GM18861 (cell line): ENCODE results near the gene G6PD.
A peak's percentile ranks its signal among the peaks of the same experiment; 100 is the strongest.
"Not testable (repeated sequence)": the region's sequence is repeated elsewhere in the genome, so short reads cannot be mapped to it uniquely, and the experiment has no call there.

Source experiments
- ATAC-seq: cut with Tn5 transposase; IDR thresholded peaks from one replicate; pipeline ENCODE4 v1.9.1; 2021; ENCODE audit not compliant: unreplicated experiment

Gene G6PD

GRCh38 chrX:154545673-154546274 is 872 bp downstream of the G6PD start:
- ATAC-seq = no peak

DNA sequence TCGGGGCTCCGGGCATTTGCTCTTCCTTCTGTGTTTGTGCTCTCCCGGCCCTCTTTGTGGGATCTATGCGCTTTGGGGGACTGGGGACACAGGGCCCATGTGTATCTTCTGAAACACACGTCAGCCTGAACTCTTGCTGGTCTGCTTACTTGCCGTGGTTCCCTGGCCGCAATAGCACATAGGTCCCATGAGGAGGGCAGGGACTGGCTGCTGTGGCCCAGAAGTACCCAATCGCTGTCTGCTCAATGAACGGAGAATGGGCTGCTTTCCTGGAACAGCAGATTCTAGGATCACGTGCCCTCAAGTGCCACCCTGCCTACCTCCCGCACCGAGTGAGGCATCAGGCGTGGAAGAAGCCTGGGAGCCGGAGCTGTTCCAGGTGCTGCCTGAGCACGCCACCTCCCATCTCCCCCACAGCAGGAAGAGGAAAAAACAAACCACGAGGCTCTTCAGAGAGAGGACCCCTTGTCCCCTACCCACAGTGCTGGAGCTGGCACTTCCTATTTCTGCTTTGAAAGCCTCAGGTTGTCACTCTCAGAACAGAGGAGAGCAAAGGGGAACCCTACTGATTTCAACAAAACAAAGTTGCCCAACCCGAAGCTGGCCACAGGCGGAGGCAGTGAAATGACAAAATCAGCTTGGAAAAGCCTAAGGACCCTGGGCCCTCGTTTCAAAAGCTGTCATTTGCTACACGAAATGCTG is 3.8 kb downstream of the G6PD start:
- no peak for ATAC-seq

DNA sequence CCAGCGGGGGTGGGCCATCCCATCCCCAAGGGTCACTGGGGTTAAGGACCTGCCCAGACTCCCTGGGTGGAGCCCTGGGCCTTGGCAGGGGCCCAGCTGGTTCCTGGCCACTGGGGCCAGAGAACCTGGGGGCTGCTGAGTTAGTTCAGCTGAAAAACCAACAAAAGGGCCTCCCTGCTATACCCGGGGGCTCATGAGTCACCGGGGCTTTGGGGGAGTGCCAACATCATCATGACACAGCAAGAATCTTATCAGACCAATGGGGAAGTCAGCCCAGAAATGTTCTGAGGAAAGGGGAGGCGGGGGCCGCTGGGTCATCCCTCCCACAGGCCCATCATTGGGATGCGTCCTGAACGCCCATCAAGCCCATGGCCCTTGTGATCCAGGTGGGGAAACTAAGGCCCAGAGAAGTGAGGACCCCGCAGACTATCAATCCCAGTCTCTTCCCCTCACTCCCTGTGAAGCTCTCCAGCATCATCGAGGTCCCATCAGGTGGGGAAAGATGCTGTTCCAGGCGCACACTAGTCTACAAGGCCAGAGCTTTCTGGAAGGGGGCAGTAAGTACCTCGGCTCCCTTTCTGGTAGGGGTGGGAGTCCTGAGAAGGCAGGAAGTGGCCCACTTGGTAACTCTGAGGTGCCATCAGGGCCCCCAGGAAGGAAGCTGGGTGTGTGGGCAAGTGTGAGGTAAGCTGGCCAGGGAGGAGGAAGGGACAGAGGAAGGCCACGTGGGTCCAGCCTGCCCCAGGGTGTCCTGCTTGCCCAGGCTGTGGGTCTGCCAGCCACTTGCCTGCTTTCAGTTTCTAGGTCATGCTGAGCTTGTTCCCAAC is 4.5 kb downstream of the G6PD start:
- ATAC-seq = no peak

GRCh38 chrX:154541589-154541895 is 5.1 kb downstream of the G6PD start:
- ATAC-seq = no peak

GRCh38 chrX:154540897-154541535 is 5.6 kb downstream of the G6PD start:
- no peak for ATAC-seq

GRCh38 chrX:154540365-154540764 is 6.3 kb downstream of the G6PD start:
- ATAC-seq = not testable (repeated sequence)

DNA sequence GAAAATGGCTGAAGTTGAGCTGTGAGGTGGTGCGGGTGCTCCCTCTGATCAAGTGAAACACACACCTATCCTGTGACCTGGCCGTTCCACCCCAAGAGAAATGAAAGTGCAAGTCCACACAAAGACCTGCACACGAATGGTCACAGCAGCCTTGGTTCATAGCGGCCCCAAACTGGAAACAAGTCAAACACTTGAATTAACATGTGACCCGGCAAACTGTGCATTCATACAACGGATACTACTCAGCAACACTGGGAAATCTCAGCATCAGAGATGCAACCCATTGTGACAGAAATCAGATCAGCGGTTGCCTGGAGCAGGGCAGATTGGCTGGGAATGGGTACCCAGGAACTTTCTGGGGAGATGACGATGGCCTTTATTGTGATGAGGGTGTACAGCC is 7.6 kb downstream of the G6PD start:
- ATAC-seq = no peak

- ATAC-seq = no peak
Measured at GRCh38 chrX:154535892-154536291, 10.8 kb downstream of the G6PD start.

- peak; percentile 93 for ATAC-seq
Measured at GRCh38 chrX:154534526-154535322, 11.9 kb downstream of the G6PD start.

DNA sequence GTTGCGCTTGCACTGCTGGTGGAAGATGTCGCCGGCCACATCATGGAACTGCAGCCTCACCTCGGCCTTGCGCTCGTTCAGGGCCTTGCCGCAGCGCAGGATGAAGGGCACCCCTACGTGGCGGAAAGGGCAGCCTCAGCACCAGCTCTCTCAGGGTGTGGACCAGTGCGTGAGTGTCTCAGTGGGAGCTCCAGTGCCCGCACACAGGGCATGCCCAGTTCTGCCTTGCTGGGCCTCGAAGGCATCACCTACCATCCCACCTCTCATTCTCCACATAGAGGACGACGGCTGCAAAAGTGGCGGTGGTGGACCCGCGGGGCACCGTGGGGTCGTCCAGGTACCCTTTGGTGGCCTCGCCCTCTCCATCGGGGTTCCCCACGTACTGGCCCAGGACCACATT is 14.0 kb downstream of the G6PD start:
- no peak for ATAC-seq

DNA sequence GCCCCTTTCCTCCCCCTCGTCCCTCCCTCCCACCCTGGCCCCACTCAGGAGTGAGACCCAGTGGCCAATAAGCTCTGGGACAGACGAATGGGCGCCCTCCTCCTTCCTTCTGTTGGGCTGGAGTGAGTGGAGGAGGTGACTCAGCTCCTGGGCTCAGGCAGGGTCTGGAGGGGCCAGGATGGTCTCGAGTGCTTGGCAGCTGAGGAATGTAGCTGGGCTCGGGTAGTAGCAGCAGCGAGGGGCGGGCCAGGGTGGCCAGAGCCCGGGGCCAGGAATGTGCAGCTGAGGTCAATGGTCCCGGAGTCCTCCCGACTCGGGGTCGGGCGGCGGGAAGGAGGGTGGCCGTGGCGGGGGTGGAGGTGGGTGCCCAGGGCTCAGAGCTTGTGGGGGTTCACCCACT is 15.0 kb downstream of the G6PD start:
- ATAC-seq = no peak

GRCh38 chrX:154530286-154530685 is 16.4 kb downstream of the G6PD start:
- ATAC-seq = no peak

- no peak for ATAC-seq
Measured at GRCh38 chrX:154529206-154529612, 17.4 kb downstream of the G6PD start.

GRCh38 chrX:154526901-154527675 is 19.6 kb downstream of the G6PD start:
- ATAC-seq = peak; percentile 60

- ATAC-seq = no peak
Measured at GRCh38 chrX:154525606-154526490, 20.8 kb downstream of the G6PD start.

- no peak for ATAC-seq
Measured at GRCh38 chrX:154519389-154519788, 27.3 kb downstream of the G6PD start.

DNA sequence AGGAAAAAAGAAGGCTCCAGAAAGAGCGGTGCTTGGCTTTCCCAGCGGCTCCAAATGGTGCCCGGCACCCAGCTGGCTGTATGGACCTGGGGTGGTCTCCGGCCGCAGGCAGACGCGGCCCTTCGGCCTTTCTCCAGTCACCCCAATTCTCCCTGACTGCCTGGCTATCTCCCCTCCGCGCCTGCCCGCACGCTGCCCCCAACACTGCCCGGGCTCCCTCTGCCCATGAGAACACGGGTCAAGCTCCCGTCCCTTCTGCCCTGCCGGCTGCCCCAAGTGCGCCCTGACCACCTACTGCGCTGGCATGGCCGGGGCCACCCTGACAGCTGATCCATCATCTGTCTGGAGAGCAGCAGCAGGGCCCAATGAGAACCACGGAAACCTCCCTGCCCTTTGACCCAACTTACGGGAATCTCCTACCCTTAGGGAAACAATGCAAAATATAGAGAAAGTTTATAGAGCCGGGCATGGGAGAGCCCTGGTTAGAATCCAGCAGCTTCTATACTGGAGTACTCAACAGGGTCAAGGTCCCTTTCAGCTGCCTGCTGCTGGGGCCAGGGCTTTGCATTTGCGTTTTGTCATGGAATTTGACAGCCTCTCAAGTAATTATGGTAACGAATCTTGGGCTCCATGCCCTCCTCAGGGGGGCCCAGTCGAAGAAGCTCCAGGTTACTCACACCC is 29.4 kb downstream of the G6PD start:
- ATAC-seq = no peak

DNA sequence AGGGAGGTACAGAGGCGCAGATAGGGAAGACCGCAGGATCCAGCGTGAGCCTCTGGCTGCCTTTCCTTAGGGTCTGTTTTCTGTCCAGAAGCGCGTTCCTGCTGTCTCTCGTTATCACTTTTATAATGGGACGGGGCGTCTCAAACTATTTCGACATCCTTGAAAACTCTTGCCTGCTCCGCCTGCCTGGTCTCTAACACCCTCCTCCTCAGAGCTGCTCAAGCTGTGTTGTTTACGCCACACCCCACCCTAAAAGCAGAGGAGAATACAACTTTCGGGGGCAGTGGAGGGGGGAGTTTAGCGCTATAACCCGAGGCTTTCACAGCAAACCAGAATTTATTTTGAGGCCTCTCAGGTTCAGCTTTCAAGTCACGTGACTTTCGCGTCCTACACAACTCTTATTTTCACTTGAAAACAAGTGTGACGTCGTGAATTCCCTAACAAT is 30.0 kb downstream of the G6PD start:
- no peak for ATAC-seq
